IPS DF 4.7 (cell line): ENCODE measurements around the gene GLDC.
"Not testable (repeated sequence)": the region's sequence is repeated elsewhere in the genome, so short reads cannot be mapped to it uniquely, and the experiment has no call there.

ENCODE experiments used
- DNase-seq: peaks from one replicate; pipeline ENCODE4 v3.0.0-alpha.2; 2013; ENCODE audit warnings: low spot score; ENCODE audit errors: extremely low read depth

The GLDC gene

GRCh38 chr9:6645355-6646292 lies at the start of gene GLDC:
Gene GLDC (minus strand): TSS chr9:6645729. CDS start chr9:6645499, 230 bp downstream.
- peak; percentile 69 for DNase-seq

GRCh38 chr9:6692881-6693361 lies 47.4 kb upstream of the GLDC start:
- DNase-seq, result no peak

- DNase-seq, result no peak
Measured at GRCh38 chr9:6692433-6692832, 46.9 kb upstream of the GLDC start.

- DNase-seq, result not testable (repeated sequence)
Measured at GRCh38 chr9:6690675-6691070, 45.1 kb upstream of the GLDC start.

GRCh38 chr9:6689893-6690674 lies 44.6 kb upstream of the GLDC start:
- DNase-seq, result no peak

GRCh38 chr9:6687180-6687579 lies 41.7 kb upstream of the GLDC start:
- no peak for DNase-seq

- DNase-seq, result no peak
Measured at GRCh38 chr9:6686396-6686795, 40.9 kb upstream of the GLDC start.

GRCh38 chr9:6681957-6682501 lies 36.5 kb upstream of the GLDC start:
- no peak for DNase-seq

GRCh38 chr9:6681147-6681956 lies 35.8 kb upstream of the GLDC start:
- no peak for DNase-seq

GRCh38 chr9:6680797-6681146 lies 35.2 kb upstream of the GLDC start:
- DNase-seq, result no peak

GRCh38 chr9:6677803-6678202 lies 32.3 kb upstream of the GLDC start:
- DNase-seq, result no peak

- DNase-seq, result no peak
Measured at GRCh38 chr9:6676254-6676921, 30.9 kb upstream of the GLDC start.

GRCh38 chr9:6675268-6675667 lies 29.7 kb upstream of the GLDC start:
- DNase-seq, result no peak

GRCh38 chr9:6673326-6674025 lies 27.9 kb upstream of the GLDC start:
- no peak for DNase-seq

- no peak for DNase-seq
Measured at GRCh38 chr9:6672118-6672517, 26.6 kb upstream of the GLDC start.

GRCh38 chr9:6671416-6671815 lies 25.9 kb upstream of the GLDC start:
- no peak for DNase-seq

GRCh38 chr9:6669881-6670280 lies 24.4 kb upstream of the GLDC start:
- no peak for DNase-seq

- DNase-seq, result no peak
Measured at GRCh38 chr9:6667633-6668280, 22.2 kb upstream of the GLDC start.

GRCh38 chr9:6667080-6667479 lies 21.6 kb upstream of the GLDC start:
- DNase-seq, result no peak

GRCh38 chr9:6665628-6666027 lies 20.1 kb upstream of the GLDC start:
- DNase-seq, result no peak
